ENCODE measurements around the gene NTRK3.

Gene NTRK3

DNA sequence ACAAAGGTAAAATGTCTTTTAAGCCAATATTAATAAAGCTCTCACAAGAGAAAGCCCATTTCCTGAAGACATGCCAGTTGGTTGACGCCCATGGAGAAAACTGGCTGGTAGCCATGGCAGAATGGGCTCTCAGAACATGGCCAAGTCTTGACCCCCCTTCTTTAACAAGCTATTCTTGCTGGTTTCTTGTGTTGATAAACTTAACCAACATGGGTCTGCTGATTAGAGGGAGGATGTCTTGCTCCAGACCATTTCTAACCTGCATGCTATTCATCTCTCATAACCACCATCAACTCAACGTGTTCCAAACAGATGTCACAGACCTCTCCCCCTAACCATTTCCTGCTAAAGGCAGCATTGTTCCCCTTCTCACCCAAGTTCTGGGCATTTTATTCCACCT is 25.7 kb downstream of the NTRK3 start:
- no peak for DNase-seq (ENCODE audit: low read depth in 2 of 2)

DNA sequence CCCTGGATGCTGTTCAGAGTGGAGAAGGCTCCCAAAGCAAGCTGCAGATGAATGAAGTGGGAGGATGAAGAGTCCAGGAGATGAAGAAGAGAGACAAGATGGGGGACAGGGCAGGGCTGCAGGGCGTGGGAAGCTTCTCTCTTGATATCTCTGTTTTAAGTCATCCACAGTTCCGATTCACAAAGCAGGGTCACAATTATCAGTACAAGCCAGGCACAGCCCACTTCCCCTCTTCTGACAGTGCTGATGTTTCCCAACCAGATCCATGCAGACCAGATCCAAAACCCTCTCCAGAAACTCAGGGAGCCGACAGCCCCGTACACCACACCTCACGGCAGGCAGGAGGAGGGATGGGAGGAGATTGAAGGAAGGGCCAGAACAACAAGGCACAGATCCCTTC is 31.1 kb downstream of the NTRK3 start:
- no peak for DNase-seq (ENCODE audit: low read depth in 2 of 2)

DNA sequence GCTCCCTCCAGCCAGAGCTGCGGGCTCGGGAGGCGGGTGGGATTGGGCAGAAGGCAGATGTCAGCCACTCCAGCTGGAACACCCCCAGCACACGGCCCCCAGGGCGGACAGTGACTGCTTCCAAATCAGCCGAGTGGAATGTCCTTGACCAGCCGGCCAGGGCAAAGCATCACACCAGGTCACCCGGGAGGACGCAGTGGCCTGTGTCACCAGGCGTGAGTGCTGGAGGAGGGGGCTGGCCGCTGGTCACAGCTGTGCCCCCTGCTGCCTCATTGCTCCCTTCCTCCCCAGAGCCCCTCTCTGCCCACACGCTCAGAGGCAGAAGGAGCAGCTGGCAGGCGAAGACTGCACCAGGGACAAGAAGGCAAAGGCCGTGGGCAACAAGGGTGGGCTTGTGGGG is 33.5 kb downstream of the NTRK3 start:
- no peak for DNase-seq (ENCODE audit: low read depth in 2 of 2)

DNA sequence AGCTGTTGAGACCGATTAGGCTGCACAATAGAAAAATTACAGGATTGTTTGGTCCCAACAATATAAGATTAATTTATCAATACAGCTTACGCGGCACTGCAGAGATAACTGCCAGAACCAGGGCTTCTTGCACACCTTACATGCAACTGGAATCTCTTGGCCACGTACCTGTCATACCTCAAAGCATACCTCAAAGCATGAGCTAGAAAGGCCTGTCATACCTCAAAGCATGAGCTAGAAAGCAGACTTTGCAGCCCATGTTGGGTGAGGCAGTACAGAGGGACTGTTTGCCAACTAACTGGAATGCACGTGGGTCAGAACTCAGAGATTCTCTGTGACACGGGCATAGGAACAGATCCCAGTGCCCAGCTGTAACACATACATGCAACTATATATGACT is 34.7 kb downstream of the NTRK3 start:
- no peak for DNase-seq (ENCODE audit: low read depth in 2 of 2)

DNA sequence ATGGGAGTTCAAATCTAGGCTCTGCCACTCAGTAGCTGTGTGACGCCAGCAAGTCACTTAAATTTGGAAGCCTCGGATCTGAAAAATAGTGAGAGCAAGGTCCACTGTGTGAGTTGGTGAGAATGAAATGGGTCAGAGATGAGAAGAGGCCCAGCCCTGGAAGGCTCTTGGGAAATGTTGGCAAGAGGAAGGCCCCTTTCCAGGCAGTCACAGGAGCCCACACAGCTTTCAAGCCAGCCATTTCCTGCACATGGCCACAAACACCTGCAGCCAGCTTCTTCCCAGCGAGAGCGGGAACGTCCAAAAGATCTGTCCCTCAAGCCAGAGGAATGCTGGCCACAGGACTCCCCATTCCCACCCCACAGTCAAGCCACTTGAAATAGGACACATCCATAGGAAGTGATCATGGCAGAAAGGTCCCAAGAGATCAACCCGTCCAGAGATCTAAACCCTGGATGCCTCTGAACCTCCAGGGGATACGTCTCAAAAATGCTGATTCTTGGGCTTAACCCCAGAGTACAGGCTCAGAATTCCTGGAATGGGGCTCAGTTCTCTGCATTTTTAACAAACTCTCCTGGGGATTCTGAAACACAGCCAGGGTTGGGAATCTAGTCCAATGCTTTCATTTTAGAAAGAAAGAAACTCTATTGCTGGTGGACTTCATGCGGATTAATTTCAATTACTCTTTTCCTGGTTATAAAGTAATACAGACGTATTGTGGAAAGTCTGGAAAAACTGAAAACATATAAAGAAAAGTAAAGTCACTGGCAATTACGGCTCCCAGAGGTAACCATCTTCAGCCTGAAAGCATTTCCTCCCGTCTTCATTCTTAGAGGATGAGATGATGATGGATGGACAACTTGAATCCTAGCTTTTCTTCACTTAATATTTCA is 35.9 kb downstream of the NTRK3 start:
- DNase-seq (ENCODE audit: low read depth in 2 of 2) = no peak

DNA sequence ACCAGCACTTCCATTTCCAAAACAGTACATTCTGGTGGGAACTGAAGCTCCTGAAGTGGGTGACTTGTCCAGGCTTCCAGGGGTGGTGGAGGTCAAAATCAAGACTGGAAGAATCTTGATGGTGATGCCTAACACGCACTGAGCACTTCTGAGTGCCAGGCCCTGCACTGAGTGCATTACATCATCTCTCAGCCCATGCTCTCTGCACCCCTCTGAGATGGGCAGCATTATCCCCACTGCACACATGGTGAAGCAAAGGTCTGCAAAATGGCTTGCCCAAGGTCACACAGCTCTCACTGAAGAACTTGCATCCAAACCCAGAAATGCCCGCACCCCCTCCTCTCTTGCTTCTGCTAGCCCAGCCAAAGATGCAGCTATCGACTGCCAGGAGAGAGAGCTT is 36.9 kb downstream of the NTRK3 start:
- DNase-seq (ENCODE audit: low read depth in 2 of 2) = no peak

DNA sequence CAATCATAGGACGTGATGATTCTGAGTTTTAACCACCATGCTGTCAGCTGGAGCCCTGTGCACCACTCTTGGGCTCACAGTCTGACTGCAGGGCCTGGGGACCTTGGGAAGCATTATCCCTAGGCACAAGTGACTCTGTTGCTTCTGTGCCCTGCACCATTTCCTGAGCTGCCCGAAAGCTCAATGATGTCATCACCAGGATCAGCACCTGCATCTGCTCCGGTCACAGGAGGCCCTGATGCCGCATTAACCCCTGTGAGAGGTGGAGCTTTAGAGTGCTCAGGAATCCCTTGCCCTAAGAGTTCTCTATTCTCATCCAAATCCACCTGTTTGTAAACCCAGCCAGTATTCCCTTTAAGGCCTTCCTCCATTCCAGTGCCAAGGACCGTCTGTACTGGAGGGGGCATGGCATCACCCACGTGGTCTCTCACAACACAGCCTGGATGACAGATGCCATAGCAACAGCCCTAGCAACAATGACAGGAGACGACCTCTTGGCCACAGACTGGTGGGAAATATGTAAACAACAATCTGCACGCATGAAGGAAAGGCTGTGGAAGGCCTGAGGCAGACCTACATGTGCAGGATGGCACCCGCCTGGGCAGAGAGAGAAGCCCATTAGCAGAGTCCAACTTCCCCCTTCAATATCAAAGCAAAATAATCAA is 37.9 kb downstream of the NTRK3 start:
- DNase-seq (ENCODE audit: low read depth in 2 of 2) = no peak

DNA sequence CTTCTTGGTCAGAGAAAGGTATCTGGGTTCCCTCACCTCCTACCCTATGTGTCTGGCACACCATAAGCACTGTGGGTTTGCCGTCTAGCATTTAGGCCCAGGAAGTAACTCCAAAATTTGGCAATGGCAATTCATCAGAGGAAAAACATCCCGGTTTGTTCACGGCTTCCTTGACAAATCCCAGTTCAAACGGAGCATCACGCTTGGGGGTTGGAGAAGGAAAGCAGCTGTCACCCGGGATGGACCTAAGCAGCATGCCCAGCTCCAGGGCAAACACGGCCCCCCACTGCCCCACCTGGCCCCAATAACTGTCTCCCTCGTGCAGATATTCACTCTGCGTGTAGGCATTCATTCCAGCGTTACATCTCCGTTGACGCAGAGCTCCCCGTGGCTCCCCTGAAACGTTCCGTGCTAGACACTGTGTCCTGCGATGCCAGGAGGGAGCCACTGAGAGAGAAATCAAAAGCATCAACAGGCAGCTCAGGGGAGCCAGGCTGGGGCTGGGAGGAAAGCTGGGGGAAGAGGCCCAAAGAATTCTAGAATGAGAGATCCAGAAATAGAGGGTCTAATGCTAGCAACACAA is 41.4 kb downstream of the NTRK3 start:
- no peak for DNase-seq (ENCODE audit: low read depth in 2 of 2)

DNA sequence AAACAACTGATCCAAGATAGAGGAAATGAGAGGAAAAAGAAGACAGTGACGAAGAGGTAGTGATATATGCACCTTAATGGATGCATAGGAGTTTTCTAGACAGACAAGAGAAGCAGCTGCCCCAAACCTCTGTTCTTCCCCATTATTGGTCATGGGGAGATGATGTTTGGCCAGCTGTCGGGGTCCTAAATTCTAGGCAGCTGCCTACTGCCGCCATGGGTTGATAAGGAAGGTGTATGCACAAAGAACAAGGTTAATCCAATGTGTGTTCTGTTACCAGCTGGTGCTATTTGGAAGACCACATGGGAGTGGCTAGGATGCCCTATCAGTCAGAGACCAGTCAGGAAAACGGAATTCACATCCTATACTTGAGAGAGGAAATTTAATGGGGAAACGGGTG is 47.4 kb downstream of the NTRK3 start:
- no peak for DNase-seq (ENCODE audit: low read depth in 2 of 2)

DNA sequence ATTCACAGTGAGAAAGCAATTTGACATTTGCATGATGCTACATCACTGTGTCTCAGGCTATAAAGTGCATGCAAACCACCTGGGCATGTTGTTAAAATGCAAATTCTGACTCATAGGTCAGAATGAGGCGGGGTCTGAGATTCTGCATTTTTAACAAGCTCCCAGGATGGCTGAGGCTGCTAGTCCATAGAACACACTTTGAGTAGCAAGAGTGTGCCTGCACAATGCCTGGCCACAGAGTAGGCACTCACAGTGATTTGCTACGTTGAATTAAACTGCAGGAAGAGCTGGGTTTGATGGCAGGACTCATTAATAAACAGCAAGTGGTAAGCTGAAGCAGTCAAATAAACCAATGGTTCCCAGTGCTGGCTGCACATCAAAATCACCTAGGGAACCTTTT is 48.1 kb downstream of the NTRK3 start:
- no peak for DNase-seq (ENCODE audit: low read depth in 2 of 2)

DNA sequence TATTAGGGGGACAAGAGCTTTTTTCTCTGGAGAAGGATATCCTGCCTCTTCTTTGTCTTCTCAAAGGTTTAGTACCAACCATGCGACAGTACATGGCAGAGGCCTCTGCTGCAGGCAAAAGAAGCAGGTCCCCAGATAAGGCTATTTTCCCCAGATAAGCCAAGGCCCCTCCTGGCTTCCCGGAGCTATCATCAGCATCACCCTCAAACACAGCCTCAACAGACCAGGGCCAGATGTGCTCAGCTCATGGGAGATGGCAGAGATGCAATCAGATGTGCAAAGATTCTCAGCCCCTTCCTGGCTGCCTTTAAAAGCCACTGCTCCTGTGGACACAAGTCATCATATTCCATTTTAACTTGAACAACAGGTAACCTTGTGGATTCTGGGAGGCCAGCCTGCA is 49.0 kb downstream of the NTRK3 start:
- no peak for DNase-seq (ENCODE audit: low read depth in 2 of 2)

DNA sequence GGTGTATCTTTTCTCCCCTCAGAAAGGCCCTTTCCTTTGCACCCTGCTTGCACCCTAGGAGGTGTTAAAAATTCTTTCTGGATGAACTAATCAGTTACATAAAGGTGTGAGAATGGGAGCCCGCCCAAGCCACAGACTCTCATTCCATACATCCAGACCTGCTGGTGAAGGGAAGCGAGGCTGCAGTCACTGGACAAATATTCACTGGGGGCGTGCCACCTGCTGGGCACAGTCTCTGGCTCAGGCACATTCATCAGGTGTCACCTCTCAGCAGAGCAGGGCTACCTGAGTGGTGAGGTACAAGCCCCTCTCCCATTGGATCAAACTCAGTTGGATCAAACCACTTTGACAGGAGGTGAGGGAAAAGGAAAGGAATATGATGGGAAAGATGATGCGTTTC is 52.0 kb downstream of the NTRK3 start:
- no peak for DNase-seq (ENCODE audit: low read depth in 2 of 2)

DNA sequence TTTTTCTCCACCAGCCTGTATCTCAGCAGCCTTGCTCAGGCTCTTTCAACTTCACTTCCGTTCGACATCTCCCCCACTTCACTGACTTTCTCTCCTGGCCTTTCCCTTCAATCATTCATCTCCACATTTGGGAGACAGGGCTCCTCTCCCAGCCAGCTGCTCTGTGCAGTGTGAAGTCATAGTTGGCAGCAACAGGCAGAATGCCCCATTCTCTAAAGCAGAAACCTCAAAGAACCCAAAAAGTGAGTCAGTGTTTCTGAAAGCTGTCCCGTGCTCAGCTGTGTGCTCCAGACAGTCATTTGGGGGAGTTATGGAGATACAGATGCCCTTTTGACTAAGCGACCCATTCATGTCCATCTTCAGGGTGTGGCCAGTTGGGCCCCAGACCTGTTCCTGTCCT is 54.3 kb downstream of the NTRK3 start:
- no peak for DNase-seq (ENCODE audit: low read depth in 2 of 2)

DNA sequence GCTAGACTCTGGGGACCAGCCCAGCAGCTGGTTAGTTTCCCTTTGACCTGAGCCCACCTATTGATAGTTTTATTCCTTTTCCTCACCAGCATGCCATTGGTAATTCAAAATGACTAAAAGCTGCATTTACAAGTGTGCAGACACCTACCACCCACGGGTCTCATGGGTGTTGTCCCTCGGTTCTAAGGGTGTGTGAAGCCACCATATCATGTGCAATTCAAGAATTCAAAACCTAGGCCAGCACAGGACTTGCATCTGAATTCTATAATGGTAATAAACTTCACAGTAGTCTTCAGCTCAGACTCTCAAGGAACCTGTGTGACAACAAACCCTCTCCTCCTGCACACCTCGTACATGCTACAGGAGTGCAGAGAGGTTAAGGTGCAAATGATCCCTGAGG is 55.3 kb downstream of the NTRK3 start:
- DNase-seq (ENCODE audit: low read depth in 2 of 2) = no peak

DNA sequence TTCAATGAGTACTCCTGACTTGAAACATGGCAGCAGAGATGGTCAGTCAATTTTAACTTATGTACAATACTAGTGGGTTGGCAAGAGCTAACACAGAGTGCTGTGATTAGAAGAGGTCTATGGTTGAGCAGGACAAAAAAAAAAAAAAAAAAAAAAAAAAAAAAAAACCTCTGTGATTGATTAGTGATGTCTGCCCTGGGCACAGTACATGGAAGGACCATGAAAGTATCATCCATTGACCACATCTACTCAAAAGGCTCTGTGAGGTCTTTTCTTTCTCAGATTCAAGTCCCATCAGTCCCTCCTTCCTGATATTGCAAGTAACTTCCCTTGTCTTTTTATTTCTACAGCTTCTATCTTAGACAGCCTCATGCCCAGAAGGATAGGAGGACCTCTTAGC is 59.6 kb downstream of the NTRK3 start:
- no peak for DNase-seq (ENCODE audit: low read depth in 2 of 2)

DNA sequence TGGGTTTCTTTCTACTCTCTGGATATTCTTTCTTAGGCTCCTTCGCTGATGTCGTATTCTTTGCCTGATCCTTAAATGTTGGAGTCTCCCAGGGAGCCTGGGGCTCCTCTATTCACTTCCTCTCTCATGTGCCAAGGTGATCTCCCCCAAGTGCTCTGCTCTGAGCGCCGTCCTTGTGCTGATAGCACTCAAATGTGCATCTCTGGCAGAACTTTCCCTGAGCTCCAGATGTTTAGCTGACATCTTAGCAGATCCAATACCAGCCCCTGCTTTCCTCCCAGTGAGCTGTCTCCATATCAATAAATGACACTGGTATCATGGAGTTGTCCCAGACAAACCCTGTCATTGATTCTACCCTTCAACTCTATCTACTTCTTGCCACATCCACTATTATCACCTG is 62.4 kb downstream of the NTRK3 start:
- DNase-seq (ENCODE audit: low read depth in 2 of 2) = no peak

DNA sequence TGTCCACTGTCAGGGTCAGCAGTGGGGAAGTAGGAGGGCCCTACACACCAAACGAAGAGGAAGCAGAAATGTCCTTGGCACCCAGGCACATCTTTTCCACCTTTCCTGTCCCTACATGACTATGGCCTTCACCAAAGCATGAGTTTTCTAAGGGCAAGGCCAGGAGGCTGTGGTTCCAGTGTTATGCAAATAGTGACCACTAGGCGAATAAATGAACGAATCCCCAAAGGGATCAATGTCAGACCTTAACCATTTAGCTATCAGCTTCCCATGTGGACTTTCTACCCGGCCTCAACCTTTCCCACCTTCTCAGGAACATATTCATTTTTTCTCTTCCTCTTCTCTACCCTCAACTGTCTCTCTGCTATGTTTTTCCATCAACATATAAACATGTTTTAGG is 63.1 kb downstream of the NTRK3 start:
- DNase-seq (ENCODE audit: low read depth in 2 of 2) = no peak

DNA sequence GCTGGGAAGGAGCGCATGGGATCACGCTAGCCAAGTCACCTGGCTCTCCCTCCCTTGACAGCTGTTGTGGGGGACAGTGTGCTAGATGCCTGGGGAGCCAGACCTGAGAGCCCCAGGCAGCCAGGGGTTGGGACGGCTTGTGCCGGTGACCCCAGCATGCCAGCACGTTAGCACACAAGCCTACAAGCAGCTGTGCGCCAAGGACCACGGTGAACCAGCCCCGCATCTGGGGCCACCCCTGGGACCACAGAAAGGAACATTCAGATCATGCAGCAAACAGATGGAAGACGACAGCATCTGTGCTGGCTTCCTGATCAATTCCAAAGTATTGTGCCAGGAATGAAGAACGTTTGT is 64.8 kb downstream of the NTRK3 start:
- DNase-seq (ENCODE audit: low read depth in 2 of 2) = no peak

DNA sequence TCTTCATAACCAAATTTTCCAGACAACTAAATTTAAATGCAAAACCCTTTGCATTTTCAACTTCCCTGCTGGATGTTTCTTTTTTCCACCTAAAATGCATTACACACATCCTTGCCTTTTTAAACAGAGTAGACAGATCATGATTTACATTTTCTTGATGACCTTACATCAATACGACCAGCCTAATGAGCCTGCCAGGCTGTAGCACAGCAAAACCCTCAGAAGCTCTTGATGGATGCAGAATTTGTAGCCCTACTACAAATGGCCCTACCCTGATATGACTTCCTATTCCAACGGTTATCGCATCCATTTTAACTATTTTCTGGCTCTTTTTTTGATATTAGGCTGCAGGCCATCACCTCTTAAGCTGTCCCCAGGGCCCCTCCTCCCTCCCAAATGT is 66.3 kb downstream of the NTRK3 start:
- DNase-seq (ENCODE audit: low read depth in 2 of 2) = no peak

DNA sequence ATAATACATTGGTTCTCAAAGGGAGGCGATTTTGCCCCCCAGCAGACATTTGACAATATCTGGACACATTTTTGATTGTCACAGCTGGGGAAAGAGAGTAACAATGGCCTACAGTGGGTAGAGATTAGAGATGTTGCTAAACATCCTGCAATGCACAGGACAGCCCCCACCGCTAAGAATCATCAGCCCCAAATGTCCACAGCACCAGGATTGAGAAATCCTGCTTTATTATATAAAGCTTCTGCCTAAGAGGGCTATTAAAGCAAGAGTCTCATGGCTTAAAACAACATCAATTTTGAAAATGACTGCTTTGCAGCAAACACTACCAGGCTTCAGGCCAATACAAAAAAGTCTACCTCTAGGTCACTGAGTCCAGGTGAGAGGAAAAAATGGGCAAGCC is 68.2 kb downstream of the NTRK3 start:
- no peak for DNase-seq (ENCODE audit: low read depth in 2 of 2)

DNA sequence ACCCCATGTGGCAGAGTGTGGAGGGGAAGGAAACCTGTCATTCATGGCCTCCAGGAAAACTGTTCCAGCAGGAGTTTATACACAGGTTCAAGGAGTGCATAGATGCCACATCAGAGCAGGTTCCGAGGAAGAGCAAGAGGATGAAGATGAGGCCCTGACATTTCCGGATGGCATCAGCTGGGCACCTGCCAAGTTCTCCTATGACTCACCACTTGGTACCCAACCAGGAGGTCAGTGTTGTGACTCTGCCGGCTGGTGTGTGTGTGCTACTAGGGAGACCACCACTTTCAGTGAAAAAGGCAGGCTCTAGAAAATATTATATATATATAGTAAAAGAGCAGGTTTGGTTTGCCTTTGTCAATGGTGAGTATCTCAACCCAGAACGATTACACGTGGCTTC is 69.3 kb downstream of the NTRK3 start:
- no peak for DNase-seq (ENCODE audit: low read depth in 2 of 2)

DNA sequence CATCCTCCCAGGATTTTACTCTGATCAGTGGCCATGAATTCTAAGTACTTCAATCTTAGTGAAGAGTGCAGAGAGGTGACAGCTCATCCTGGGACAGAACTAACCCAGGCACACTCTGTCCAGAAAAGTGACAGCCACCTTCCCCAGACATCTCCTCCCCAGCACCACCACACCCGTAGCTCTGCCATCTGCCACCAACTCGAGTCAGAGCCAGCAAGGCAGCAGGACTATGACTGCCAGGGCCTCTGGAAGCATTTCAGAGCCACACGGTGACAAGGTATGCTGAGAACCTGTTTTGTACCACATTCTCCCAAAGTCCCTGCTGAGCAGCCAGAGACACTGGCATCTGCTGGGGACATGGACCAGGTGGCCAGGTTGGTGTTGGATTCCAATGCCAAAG is 71.0 kb downstream of the NTRK3 start:
- no peak for DNase-seq (ENCODE audit: low read depth in 2 of 2)

DNA sequence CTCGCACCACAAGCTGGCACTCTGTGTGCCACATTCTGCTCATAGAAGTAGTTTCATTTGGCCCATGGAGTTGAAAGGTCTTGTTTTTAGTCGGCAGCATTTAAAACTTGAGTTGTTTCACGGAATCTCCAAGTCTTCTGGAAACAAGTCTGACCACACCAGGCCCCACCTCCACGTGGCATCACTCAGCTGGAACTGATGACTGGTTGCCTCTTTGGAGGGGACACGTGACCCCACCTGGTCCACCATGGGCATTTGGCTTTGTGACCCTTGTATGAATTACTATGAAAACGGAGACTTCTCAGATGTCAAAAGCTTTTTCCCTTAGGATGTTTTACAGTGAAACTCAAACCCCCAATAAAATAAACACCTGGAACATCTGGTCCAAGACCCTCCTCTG is 74.9 kb downstream of the NTRK3 start:
- no peak for DNase-seq (ENCODE audit: low read depth in 2 of 2)

Data from activated CD4-positive, alpha-beta T cell treated with anti-CD3 and anti-CD28 coated beads for 24 hours (primary cell).